Measurements from ENCODE around the gene TBPL1. TPM values are rescaled to one million over a fixed set of nuclear protein-coding genes. Genes with fewer than 3 reads are reported as not detected.

TBPL1 gene
- total and polyA plus RNA-seq, 8 donors = 20.4 to 58.8 (median 52.0) TPM

- DNase-seq (no peak), ATAC-seq (no peak)
- intact Hi-C loops (cut with DNase I) = no loop called here
- Histone ChIP-seq H3K27me3 (no peaks in the 10 kb centered on the region), H3K4me3 (no peak overlapping the region), H3K4me1 (no peaks in the 10 kb centered on the region), H3K36me3 (no peaks in the 10 kb centered on the region), H3K9me3 (no peaks in the 10 kb centered on the region), H3K27ac (no peak overlapping the region)
- TF ChIP-seq CTCF (IDR thresholded peaks at IDR 0.05) = no peak
Measured at GRCh38 chr6:134031696-134032255, 78.8 kb downstream of the TBPL1 start.

GRCh38 chr6:134034478-134034877, 81.5 kb downstream of the TBPL1 start:
- intact Hi-C loops (cut with DNase I) = no loop called here
- Histone ChIP-seq H3K36me3 (no peaks in the 10 kb centered on the region), H3K4me3 (no peak overlapping the region), H3K27ac (no peak overlapping the region), H3K27me3 (no peaks in the 10 kb centered on the region), H3K9me3 (no peaks in the 10 kb centered on the region), H3K4me1 (no peaks in the 10 kb centered on the region)
- DNase-seq (no peak), ATAC-seq (no peak)
- no peak for TF ChIP-seq CTCF (IDR thresholded peaks at IDR 0.05)

GRCh38 chr6:134034961-134035822, 82.2 kb downstream of the TBPL1 start:
- TF ChIP-seq CTCF (IDR thresholded peaks at IDR 0.05) = no peak
- H3K27ac ChIP-seq = no peak overlapping the region
- intact Hi-C loops (cut with DNase I) = no loop called here
- no peaks in the 10 kb centered on the region for H3K27me3 ChIP-seq
- no peaks in the 10 kb centered on the region for H3K4me1 ChIP-seq
- no peaks in the 10 kb centered on the region for H3K36me3 ChIP-seq
- DNase-seq (peak in 1 of 4 donors; percentile 35), ATAC-seq (no peak)
- H3K4me3 ChIP-seq = no peak overlapping the region
- H3K9me3 ChIP-seq = no peaks in the 10 kb centered on the region

GRCh38 chr6:134035823-134036296, 82.8 kb downstream of the TBPL1 start:
- no peaks in the 10 kb centered on the region for H3K4me1 ChIP-seq
- H3K27me3 ChIP-seq = no peaks in the 10 kb centered on the region
- H3K27ac ChIP-seq = no peak overlapping the region
- H3K9me3 ChIP-seq = no peaks in the 10 kb centered on the region
- no peak for DNase-seq
- H3K36me3 ChIP-seq = no peaks in the 10 kb centered on the region
- intact Hi-C loops (cut with DNase I) = no loop called here
- no peak overlapping the region for H3K4me3 ChIP-seq
- peak; percentile 17 for ATAC-seq
- no peak for TF ChIP-seq CTCF (IDR thresholded peaks at IDR 0.05)

- intact Hi-C loops (cut with DNase I) = no loop called here
- no peak for TF ChIP-seq CTCF (IDR thresholded peaks at IDR 0.05)
- no peak for ATAC-seq
- H3K9me3 ChIP-seq = peaks cover 0 to 2% of the 10 kb centered on the region in 2 donors
- no peak for DNase-seq
- no peak overlapping the region for H3K27ac ChIP-seq
- no peak overlapping the region for H3K4me3 ChIP-seq
- H3K27me3 ChIP-seq = no peaks in the 10 kb centered on the region
- no peaks in the 10 kb centered on the region for H3K36me3 ChIP-seq
- H3K4me1 ChIP-seq = no peaks in the 10 kb centered on the region
Measured at GRCh38 chr6:134039116-134039515, 86.1 kb downstream of the TBPL1 start.

Measured in left lung (tissue), 10 donors.